ENCODE results near the gene TFDP1.

DNA sequence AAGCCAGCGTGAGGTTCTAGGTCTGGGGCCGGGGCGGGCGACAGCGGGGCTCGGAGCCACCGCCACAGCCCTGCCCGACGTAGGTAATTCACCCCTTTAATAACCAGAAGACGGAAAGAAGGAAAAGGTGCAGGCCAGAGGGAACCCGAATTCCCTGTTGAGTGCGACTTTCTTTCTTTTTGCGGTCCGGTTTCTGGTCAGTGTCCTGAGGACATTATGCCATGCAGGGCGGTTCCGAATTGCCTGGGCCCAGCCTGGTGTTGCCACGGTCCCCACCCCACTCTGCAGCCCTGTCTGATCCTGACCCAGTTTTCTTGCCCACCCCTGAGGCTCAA, 18.4 kb upstream of the TFDP1 start:
- TF ChIP-seq, protein P1, sequence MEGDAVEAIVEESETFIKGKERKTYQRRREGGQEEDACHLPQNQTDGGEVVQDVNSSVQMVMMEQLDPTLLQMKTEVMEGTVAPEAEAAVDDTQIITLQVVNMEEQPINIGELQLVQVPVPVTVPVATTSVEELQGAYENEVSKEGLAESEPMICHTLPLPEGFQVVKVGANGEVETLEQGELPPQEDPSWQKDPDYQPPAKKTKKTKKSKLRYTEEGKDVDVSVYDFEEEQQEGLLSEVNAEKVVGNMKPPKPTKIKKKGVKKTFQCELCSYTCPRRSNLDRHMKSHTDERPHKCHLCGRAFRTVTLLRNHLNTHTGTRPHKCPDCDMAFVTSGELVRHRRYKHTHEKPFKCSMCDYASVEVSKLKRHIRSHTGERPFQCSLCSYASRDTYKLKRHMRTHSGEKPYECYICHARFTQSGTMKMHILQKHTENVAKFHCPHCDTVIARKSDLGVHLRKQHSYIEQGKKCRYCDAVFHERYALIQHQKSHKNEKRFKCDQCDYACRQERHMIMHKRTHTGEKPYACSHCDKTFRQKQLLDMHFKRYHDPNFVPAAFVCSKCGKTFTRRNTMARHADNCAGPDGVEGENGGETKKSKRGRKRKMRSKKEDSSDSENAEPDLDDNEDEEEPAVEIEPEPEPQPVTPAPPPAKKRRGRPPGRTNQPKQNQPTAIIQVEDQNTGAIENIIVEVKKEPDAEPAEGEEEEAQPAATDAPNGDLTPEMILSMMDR (IDR thresholded peaks at IDR 0.05), result no peak
- TF ChIP-seq EP300 (IDR thresholded peaks at IDR 0.05; ENCODE audit: low read depth), result no peak

Data from transverse colon (tissue), 3 donors.